Measurements from ENCODE around the gene HYI. TPM values are rescaled to one million over a fixed set of nuclear protein-coding genes. Genes with fewer than 3 reads are reported as not detected.

Gene HYI
- total RNA-seq, 2 donors from 2014 or later, result 34.4 to 34.8 TPM

GRCh38 chr1:43420874-43421273, 32.9 kb downstream of the HYI start:
- H3K9me3 ChIP-seq (ENCODE audit: control insufficient read depth, low read length), result no peaks in the 10 kb centered on the region
- H3K9me3 Mint-ChIP-seq, result no peaks in the 10 kb centered on the region
- 94 to 95% methylated on average over 10 of the region's 10 CpGs for WGBS, 2 experiments (ENCODE audit: insufficient coverage in 1 of 2, insufficient read length in 1 of 2)
- H3K36me3 ChIP-seq (ENCODE audit: control insufficient read depth, insufficient read depth, low read length), result peaks cover 59% of the 10 kb centered on the region
- no peak for DNase-seq
- H3K27me3 ChIP-seq (ENCODE audit: control insufficient read depth, insufficient read depth, low read length, poor library complexity, severe bottlenecking), result no peaks in the 10 kb centered on the region
- H3K4me3 ChIP-seq (ENCODE audit: low read length), result no peak overlapping the region
- H3K27ac Mint-ChIP-seq, result no peak overlapping the region
- TF ChIP-seq CTCF (conservative IDR thresholded peaks at IDR 0.05), result no peak
- no peaks in the 10 kb centered on the region for H3K4me1 Mint-ChIP-seq
- H3K9ac ChIP-seq (ENCODE audit: extremely low read depth, low read length, poor library complexity, severe bottlenecking), result no peak overlapping the region
- no peak overlapping the region for H3K27ac ChIP-seq (ENCODE audit: low read depth, low read length)
- H3K27me3 Mint-ChIP-seq (ENCODE audit: insufficient read depth), result no peaks in the 10 kb centered on the region
- no peak overlapping the region for H3K4me3 Mint-ChIP-seq
- H3K4me1 ChIP-seq (ENCODE audit: control insufficient read depth, insufficient read depth, low read length), result no peaks in the 10 kb centered on the region
- H3K36me3 Mint-ChIP-seq (ENCODE audit: low read depth), result peaks cover 53% of the 10 kb centered on the region

GRCh38 chr1:43419627-43420425, 33.9 kb downstream of the HYI start:
- H3K4me1 ChIP-seq (ENCODE audit: control insufficient read depth, insufficient read depth, low read length), result no peaks in the 10 kb centered on the region
- H3K27me3 ChIP-seq (ENCODE audit: control insufficient read depth, insufficient read depth, low read length, poor library complexity, severe bottlenecking), result no peaks in the 10 kb centered on the region
- H3K36me3 Mint-ChIP-seq (ENCODE audit: low read depth), result peaks cover 50% of the 10 kb centered on the region
- no peak for TF ChIP-seq CTCF (conservative IDR thresholded peaks at IDR 0.05)
- no peaks in the 10 kb centered on the region for H3K9me3 ChIP-seq (ENCODE audit: control insufficient read depth, low read length)
- H3K27ac ChIP-seq (ENCODE audit: low read depth, low read length), result no peak overlapping the region
- H3K9ac ChIP-seq (ENCODE audit: extremely low read depth, low read length, poor library complexity, severe bottlenecking), result no peak overlapping the region
- no peak overlapping the region for H3K4me3 Mint-ChIP-seq
- H3K27me3 Mint-ChIP-seq (ENCODE audit: insufficient read depth), result no peaks in the 10 kb centered on the region
- peaks cover 66% of the 10 kb centered on the region for H3K36me3 ChIP-seq (ENCODE audit: control insufficient read depth, insufficient read depth, low read length)
- H3K27ac Mint-ChIP-seq, result no peak overlapping the region
- H3K4me3 ChIP-seq (ENCODE audit: low read length), result no peak overlapping the region
- 93 to 95% methylated on average over 13 of the region's 13 CpGs for WGBS, 2 experiments (ENCODE audit: insufficient coverage in 1 of 2, insufficient read length in 1 of 2)
- H3K4me1 Mint-ChIP-seq, result no peaks in the 10 kb centered on the region
- no peak for DNase-seq
- no peaks in the 10 kb centered on the region for H3K9me3 Mint-ChIP-seq

DNA sequence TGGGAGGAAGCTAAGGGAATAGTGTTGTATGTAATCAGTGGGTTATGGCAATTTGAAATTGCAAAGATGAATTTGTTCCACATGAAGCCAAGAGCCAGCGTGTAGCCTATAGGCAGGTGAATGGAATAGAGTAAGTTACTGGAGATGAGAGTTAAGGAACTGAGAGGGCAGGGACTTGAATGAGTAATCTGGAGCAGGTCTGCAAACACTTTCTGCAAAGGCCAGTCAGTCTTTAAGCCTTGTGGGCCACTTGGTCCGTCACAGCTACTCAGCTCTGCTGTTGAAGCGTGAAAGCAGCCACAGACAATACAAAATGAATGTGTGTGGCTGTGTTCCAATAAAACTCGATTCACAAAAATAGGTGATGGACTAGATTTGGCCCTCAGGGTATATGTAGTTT, 34.9 kb downstream of the HYI start:
- no peak for TF ChIP-seq CTCF (conservative IDR thresholded peaks at IDR 0.05)
- 95 to 98% methylated on average over 3 to 4 of the region's 4 CpGs for WGBS, 2 experiments (ENCODE audit: insufficient coverage in 1 of 2, insufficient read length in 1 of 2)
- no peak overlapping the region for H3K27ac ChIP-seq (ENCODE audit: low read depth, low read length)
- no peaks in the 10 kb centered on the region for H3K9me3 ChIP-seq (ENCODE audit: control insufficient read depth, low read length)
- Mint-ChIP-seq H3K4me1 (no peaks in the 10 kb centered on the region), H3K36me3 (ENCODE audit: low read depth) (peaks cover 46% of the 10 kb centered on the region), H3K27me3 (ENCODE audit: insufficient read depth) (no peaks in the 10 kb centered on the region), H3K9me3 (no peaks in the 10 kb centered on the region), H3K4me3 (no peak overlapping the region), H3K27ac (no peak overlapping the region)
- H3K4me1 ChIP-seq (ENCODE audit: control insufficient read depth, insufficient read depth, low read length), result no peaks in the 10 kb centered on the region
- no peak for DNase-seq
- peaks cover 66% of the 10 kb centered on the region for H3K36me3 ChIP-seq (ENCODE audit: control insufficient read depth, insufficient read depth, low read length)
- H3K4me3 ChIP-seq (ENCODE audit: low read length), result no peak overlapping the region
- H3K9ac ChIP-seq (ENCODE audit: extremely low read depth, low read length, poor library complexity, severe bottlenecking), result no peak overlapping the region
- no peaks in the 10 kb centered on the region for H3K27me3 ChIP-seq (ENCODE audit: control insufficient read depth, insufficient read depth, low read length, poor library complexity, severe bottlenecking)
